Urinary bladder (tissue), 4 donors: ENCODE measurements around the gene LRP1. TPM values are rescaled to one million over a fixed set of nuclear protein-coding genes. Genes with fewer than 3 reads are reported as not detected.

Experiments used
- DNase-seq: peaks from one replicate; pipeline ENCODE4 v3.0.0-alpha.2; 2015; ENCODE audit errors: extremely low spot score
- H3K27ac ChIP-seq: one replicate; pipeline ENCODE4 v1.5.1; 2013; ENCODE audit warnings: low read depth, mild to moderate bottlenecking, moderate library complexity
- H3K36me3 ChIP-seq: one replicate; pipeline ENCODE4 v1.6.1; 2013; ENCODE audit warnings: mild to moderate bottlenecking, moderate library complexity; ENCODE audit not compliant: insufficient read depth
- H3K4me1 ChIP-seq: one replicate; pipeline ENCODE4 v1.6.1; 2013; ENCODE audit warnings: mild to moderate bottlenecking, moderate library complexity; ENCODE audit not compliant: insufficient read depth
- H3K4me3 ChIP-seq: one replicate; pipeline ENCODE4 v1.5.1; 2013; ENCODE audit warnings: low read depth, low read length
- WGBS: extraction: QIAGEN DNeasy Blood & Tissue Kit; methylation state at CpG from one replicate; pipeline ENCODE4 v1.1.7; 2013; 5-methylcytosine and 5-hydroxymethylcytosine counted together
- polyA plus RNA-seq: library from polyadenylated mRNA; stranded (reverse); fragments of 200-250 nt; gene quantifications from one replicate; pipeline ENCODE4 v1.2.3, GENCODE V29; 2013
- total RNA-seq: library from RNA; depleted of rRNA; stranded (reverse); fragments of >200 nt; gene quantifications from one replicate; pipeline ENCODE4 v1.2.3, GENCODE V29; 2014
- donor health status: healthy with polysubstance abuse.
- donor health status: healthy.

The LRP1 gene
- total and polyA plus RNA-seq, 2 donors = 141 to 146 TPM

DNA sequence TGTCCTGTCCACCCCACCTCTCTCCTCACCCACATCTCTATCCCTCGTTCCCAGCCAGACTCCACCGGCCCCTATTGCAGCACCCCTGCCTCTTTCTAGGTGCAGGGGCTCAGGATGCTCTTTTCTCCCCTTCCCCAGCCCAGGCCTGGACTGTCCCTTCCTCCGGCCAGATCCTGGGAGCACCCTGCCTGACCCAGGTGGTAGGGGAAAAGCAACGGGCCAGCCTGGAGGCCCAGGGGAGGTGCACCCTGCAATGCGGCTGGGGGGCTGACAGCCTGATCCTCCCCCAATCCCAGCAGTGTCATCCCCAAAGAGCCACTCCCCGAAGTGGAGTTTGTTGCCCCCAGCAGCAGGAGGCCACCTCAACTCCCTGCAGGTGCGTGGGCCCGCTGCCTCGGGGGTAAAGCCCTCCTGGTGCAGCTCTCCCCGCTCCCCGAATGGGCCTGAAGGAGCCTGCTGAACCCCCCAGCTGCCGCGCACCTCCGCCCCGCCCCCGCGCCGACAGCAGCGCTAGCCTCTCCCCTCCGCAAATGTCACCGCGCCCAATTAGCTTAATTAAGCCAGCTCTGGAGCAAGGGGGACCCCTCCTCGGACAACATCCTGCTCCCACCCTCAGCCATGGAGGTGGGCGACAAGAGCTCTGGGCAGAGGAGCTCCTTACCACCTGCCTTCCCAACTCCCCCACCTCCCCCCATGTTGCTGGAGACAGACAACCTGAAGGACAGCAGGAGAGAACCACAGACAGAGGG lies 93.1 kb downstream of the LRP1 start:
- H3K4me1 ChIP-seq = no peaks in the 10 kb centered on the region
- H3K27ac ChIP-seq = no peak overlapping the region
- no peak for DNase-seq
- 17% methylated on average over 24 of the region's 24 CpGs for WGBS
- H3K4me3 ChIP-seq = no peak overlapping the region
- no peaks in the 10 kb centered on the region for H3K36me3 ChIP-seq

DNA sequence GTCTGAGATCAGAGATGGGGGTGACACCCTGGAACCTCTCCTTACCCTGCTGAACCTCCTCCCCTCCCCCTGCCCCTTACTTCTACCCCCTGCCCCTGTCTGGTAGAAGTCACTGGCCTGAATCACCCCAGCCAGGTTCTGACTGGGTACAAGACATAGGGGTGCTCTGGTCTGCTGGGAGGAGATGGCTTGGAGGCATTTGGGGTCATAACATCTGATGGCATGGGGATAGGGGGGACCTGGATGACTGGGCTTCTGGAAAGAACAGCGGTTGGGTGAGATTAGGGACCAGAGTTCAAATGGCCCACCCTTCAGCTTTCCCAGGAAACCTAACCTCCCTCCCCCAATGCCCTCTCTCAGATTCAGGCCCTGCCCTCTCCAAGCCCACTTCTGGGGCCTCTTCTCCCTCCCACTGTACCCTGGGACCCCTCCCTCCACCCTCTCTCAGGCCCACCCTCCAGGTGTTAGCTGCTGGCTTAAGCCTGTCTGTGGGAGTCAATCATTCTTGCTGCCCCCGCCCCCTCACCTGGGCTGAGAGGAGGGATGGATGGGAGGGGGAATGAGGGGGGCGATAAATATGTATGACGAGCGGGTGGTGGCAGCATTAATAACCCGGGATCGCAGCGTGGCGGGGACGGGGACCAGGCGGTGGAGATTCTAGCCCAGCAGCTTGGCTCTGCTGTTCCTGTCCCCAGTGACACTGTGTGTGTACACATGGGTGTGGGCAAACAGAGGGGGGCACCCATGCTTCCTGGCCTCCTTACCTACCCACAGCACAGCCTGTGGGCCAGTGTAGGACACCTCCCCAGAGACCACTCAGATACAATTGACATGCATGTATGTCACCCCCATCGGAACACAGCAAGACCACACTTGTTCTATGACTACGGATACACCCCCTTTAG lies 94.3 kb downstream of the LRP1 start:
- no peak for DNase-seq
- no peaks in the 10 kb centered on the region for H3K36me3 ChIP-seq
- 35% methylated on average over 13 of the region's 13 CpGs for WGBS
- no peak overlapping the region for H3K4me3 ChIP-seq
- no peak overlapping the region for H3K27ac ChIP-seq
- no peaks in the 10 kb centered on the region for H3K4me1 ChIP-seq

DNA sequence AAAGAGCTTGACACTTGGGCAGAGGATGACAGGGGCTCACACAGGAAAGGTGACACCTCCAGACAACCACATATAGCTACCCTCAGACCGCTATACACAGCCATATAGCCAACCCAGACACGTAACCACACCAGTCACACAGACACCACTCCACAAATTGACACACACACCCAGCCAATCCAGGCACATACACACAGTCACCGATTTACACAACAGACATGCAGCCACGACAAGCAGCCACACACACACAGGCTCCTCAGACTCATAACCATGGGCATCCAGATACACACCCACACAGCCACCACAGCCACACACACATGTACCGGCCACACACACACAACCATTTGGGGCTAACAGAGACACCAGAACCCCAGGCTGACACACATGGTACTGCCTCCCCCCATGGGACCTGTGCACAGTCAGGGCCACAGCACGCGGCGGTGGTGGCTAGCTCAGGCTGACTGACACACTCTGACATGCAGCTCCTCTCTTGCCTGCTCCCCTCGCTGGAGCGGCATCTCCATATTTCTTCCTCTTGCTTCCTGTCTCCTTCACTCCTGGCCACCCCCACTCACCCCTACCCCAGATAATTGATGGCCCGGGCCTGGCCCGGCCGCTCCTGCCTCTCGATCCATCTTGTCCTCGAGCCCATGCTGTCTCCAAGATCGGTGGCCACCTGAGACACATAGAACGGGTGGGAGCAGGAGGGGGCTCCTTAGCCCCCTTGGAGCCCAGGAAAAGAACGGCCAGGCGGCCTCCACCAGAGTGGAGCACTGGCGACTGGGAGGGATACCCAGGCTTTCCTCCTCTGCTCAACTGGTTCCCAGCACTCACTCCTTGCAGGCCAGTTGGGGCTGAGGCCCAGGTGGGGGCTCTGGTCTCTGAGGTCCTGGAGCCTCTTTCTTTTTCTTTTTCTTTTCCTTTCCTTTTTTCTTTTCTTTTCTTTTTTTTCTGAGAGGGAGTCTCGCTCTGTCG lies 95.2 kb downstream of the LRP1 start:
- WGBS = 64% methylated on average over 22 of the region's 22 CpGs

DNA sequence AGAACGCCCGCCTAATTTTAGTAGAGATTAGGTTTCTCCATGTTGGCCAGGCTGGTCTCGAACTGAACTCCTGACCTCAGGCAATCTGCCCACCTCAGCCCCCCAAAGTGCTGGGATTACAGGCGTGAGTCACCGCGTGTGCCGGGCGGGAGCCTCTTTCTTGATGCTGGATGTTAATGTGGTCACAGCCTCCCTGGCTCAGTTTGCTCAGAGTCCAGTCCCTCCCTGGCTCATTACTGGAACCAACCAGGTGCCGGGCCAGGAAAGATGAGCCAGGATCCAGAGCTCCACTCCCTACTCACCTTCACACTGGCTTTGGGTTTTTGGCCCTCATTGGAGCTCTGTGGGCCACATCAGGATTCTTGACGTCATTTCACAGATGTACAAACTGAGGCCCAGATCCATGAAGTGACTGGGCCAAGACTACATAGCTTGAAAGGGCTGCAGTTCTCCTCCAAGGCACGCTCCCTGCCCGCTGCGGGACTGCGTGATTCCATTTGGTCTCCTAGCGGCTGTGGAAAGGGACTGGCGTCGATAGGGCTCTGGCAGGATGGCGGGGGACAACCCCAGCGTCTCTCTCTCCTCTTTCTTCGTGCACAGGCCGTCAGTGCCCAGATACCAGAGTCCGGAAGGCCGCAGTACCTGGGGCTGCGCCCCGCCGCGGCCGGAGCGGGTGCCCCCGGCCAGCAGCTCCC lies 96.1 kb downstream of the LRP1 start:
- Histone ChIP-seq H3K4me1 (no peaks in the 10 kb centered on the region), H3K36me3 (no peaks in the 10 kb centered on the region), H3K27ac (no peak overlapping the region), H3K4me3 (no peak overlapping the region)
- no peak for DNase-seq
- 44% methylated on average over 30 of the region's 30 CpGs for WGBS

More for the DNA sequence above, 95.2 kb downstream of the LRP1 start:
- Histone ChIP-seq H3K4me3 (no peak overlapping the region), H3K4me1 (no peaks in the 10 kb centered on the region), H3K36me3 (no peaks in the 10 kb centered on the region), H3K27ac (no peak overlapping the region)
- no peak for DNase-seq

DNA sequence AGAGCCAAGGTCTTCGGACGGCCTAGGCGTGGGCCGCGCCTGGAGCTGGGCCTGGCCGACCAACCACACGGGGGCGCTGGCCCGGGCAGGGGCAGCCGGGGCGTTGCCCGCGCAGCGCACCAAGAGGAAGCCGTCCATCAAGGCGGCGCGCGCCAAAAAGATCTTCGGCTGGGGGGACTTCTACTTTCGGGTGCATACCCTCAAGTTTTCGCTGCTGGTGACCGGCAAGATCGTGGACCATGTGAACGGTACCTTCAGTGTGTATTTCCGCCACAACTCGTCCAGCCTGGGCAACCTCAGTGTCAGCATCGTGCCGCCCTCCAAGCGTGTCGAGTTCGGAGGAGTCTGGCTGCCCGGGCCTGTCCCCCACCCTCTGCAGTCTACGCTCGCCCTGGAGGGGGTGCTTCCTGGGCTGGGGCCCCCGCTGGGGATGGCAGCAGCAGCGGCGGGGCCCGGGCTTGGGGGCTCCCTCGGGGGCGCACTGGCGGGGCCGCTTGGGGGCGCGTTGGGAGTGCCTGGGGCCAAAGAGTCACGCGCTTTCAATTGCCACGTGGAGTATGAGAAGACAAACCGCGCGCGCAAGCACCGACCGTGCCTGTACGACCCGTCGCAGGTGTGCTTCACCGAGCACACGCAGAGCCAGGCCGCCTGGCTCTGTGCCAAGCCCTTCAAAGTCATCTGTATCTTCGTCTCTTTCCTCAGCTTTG lies 96.8 kb downstream of the LRP1 start:
- no peak for DNase-seq
- H3K4me3 ChIP-seq = no peak overlapping the region
- H3K27ac ChIP-seq = no peak overlapping the region
- WGBS = 8% methylated on average over 61 of the region's 61 CpGs
- no peaks in the 10 kb centered on the region for H3K36me3 ChIP-seq
- no peaks in the 10 kb centered on the region for H3K4me1 ChIP-seq

DNA sequence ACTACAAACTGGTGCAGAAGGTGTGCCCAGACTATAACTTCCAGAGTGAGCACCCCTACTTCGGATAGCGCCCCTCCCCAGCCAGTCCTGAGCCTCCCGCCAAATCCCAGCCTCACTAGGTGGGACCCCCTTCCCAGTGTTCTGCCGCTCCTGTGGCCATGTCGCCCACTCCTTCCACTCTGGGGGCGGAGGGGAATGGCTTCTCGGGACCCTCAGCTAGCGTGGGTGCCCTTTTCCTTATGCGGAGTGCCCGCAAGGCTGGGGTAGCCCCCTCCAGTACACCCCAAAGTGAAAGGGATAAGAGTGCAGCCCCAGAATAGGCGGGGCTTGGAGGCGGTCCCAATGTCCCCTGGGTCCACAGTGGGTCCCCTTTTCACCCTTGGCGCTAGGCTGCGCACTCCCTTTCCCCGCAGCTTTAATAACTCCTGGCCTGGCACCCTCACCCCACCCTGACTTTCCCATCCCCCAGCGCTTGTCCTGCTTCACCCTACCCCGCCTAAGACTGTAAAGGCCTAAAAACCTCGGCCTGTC lies 97.5 kb downstream of the LRP1 start:
- H3K4me3 ChIP-seq = no peak overlapping the region
- no peak overlapping the region for H3K27ac ChIP-seq
- H3K4me1 ChIP-seq = no peaks in the 10 kb centered on the region
- no peaks in the 10 kb centered on the region for H3K36me3 ChIP-seq
- no peak for DNase-seq
- WGBS = 40% methylated on average over 18 of the region's 18 CpGs

DNA sequence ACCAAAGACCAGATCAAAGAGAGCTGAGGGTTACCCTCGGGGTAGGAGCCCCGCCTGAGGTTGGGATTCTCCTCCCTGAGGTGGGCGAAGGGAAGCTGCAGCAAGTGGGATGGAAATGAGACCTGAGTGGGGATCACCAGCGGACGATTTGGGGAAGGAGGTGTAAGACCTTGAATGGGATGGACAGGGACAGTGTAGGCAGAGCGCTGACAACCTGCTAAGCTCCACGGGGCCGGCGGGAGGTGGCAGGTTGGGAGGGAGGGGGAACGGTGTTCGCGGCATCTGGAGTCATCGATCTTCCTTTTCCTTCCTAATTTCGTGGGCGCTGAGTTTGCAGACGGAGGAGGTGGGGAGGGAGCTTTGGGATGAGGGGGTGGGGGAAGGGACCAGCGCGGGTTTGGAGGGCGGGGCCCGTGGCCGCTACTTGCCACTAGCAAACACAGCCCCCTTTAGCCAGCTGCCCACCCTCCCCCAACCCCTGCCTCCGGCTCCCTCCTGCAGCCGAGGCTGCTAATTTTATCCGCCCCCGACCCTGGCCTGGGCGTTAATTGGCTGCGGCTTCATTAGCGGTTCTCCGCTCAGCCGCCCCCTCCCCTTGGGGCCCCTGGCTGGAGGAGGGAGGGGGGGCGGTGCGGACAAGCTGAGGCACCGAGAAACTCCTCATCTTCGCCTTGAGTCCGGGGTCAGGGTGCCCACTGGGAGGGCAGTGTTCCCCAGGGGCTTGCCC lies 98.5 kb downstream of the LRP1 start:
- no peak for DNase-seq
- Histone ChIP-seq H3K36me3 (no peaks in the 10 kb centered on the region), H3K27ac (no peak overlapping the region), H3K4me1 (no peaks in the 10 kb centered on the region), H3K4me3 (no peak overlapping the region)
- 13% methylated on average over 35 of the region's 35 CpGs for WGBS

DNA sequence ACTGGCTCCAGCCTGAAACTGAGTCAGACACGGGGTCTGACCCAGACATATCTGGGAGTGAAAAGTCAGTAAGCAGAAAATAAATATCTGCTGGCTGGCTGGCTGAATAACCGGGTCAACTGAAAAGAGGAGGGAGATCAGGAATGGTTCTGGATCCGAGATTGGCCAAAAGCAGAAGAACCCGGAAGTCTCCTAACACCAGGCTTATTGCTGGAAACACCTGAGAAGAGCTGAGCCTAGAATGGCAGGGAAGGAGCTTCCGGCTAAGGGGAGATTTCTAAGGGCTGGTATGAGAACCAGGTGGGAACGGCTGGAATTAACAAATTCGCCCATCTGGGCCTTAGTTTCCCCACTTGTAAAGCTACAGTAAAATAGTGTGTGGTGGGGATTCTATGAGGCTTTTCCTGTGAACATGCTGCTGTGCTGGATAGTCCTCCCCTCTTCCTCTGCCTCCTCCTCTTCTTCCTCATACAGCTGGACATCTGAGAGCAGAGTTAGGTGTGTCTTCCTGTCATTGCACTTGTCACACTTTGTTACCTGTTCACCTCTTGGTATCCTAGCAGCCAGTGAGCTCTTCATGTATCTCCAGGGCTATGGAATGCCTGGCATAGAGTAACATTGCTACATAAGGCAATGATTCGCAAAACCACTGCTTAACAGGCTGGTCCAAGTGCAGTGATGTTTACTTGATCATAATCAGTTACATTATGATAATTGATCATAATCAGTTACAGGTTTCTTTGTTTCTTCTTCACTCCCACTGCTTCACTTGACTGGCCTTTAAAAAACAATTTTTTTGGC lies 99.2 kb downstream of the LRP1 start:
- no peaks in the 10 kb centered on the region for H3K4me1 ChIP-seq
- no peak for DNase-seq
- no peak overlapping the region for H3K4me3 ChIP-seq
- 51% methylated on average over 8 of the region's 8 CpGs for WGBS
- no peaks in the 10 kb centered on the region for H3K36me3 ChIP-seq
- no peak overlapping the region for H3K27ac ChIP-seq

DNA sequence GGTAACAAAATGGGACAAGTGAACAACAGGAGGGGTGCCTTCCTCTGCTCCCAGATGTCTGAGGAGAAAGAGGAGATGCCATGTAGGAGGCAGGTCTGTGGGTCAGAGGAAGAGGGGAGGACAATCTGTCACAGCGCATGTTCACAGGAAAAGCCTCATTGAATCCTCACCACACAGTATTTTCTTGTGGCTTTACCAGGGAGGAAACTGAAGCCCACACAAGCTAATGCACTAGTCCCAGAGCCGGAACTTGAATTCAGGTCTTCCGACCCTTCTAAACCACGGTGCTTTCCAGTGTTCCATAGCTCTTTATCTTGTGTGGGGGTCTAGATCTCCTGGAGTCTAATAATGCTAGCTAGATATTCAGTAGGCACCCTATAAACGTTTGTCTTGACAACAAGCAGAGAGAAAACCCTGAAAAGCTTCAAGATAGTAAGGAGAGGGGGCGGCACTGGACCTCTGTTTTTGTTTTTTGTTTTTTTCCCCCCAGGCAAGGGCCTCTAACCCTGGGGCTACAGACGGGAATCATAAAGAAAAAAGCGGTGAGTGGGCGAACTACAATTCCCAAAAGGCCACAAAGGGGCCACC lies 100.9 kb downstream of the LRP1 start:
- H3K36me3 ChIP-seq = peaks cover 3% of the 10 kb centered on the region
- H3K4me3 ChIP-seq = no peak overlapping the region
- DNase-seq = no peak
- H3K4me1 ChIP-seq = no peaks in the 10 kb centered on the region
- WGBS = 15% methylated on average over 9 of the region's 9 CpGs
- no peak overlapping the region for H3K27ac ChIP-seq

DNA sequence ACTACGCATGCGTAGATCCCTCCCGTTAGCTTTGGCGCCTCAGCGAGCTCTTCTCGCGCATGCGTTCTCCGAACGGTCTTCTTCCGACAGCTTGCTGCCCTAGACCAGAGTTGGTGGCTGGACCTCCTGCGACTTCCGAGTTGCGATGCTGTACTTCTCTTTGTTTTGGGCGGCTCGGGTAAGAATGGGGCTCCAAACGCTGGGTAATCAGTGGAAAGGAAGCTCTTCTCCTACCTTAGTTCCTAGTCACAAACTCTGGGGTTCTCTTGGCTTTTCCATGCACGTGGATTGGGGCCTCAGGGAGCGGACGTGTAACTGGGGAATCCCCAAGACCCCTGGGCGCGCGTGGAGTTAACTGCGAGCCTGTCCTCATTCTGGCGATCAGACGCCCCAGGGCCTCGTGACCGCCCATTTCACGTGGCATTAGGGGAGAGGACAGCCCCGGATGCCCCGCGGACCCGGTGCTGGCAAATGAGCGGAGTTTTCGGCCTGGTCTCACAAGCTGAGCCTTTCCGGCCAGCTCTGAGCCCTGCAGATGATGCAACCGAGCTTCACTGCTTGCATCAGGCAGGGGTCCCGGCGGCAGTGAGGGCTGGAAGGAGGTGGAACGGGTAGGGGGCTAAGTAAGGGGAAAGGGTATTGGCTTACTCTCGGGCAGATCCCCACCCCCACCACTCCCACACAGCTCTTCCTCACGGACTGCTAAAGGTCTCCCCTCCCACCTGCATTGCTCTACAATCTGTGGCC lies 101.5 kb downstream of the LRP1 start, which contains the start of gene SHMT2:
SHMT2 (plus strand) TSS at position 78 of the 747 bp plus-strand sequence; CDS start at position 146, 68 bp downstream.
- WGBS = under 1% methylated on average over 42 of the region's 42 CpGs
- Histone ChIP-seq H3K27ac (no peak within 1 kb of the TSS), H3K4me3 (peak within 1 kb of the TSS; percentile 57), H3K4me1 (no peaks in the 10 kb centered on the region), H3K36me3 (peaks cover 3% of the 10 kb centered on the region)
- peak; percentile 89 for DNase-seq
